ENCODE results near the gene ACKR1. TPM values are rescaled to one million over a fixed set of nuclear protein-coding genes. Genes with fewer than 3 reads are reported as not detected.

ACKR1 gene
- total and polyA plus RNA-seq, 7 donors = 3.2 to 74.9 (median 33.5) TPM

- intact Hi-C loops (cut with DNase I) = no loop called here
- no peaks in the 10 kb centered on the region for H3K36me3 ChIP-seq
- DNase-seq = no peak
Observed at GRCh38 chr1:159208175-159208825, 3.6 kb downstream of the ACKR1 start.

GRCh38 chr1:159209061-159209460, 4.4 kb downstream of the ACKR1 start:
- Histone ChIP-seq H3K4me3 (no peak overlapping the region), H3K27ac (no peak overlapping the region), H3K36me3 (no peaks in the 10 kb centered on the region), H3K4me1 (peaks cover 0 to 16% (median 4%) of the 10 kb centered on the region in 4 donors), H3K27me3 (peaks cover 0 to 49% (median 6%) of the 10 kb centered on the region in 3 donors), H3K9me3 (no peaks in the 10 kb centered on the region)
- no peak for DNase-seq
- TF ChIP-seq POLR2A (IDR thresholded peaks at IDR 0.05) (no peak), POLR2AphosphoS5 (IDR thresholded peaks at IDR 0.05) (no peak), CTCF (IDR thresholded peaks at IDR 0.05) (no peak), EP300 (IDR thresholded peaks at IDR 0.05) (no peak)
- 84 to 87% methylated on average over 7 of the region's 7 CpGs for WGBS, 2 donors
- intact Hi-C loops (cut with DNase I) = no loop called here

More at GRCh38 chr1:159208175-159208825, 3.6 kb downstream of the ACKR1 start:
- peaks cover 0 to 49% (median 6%) of the 10 kb centered on the region in 3 donors for H3K27me3 ChIP-seq
- H3K4me3 ChIP-seq = peak overlapping the region in 1 of 4 donors; percentile 1
- WGBS, 2 donors = 11 to 12% methylated on average over 7 of the region's 7 CpGs
- no peak overlapping the region for H3K27ac ChIP-seq
- H3K4me1 ChIP-seq = peaks cover 0 to 16% (median 4%) of the 10 kb centered on the region in 4 donors
- no peak for TF ChIP-seq POLR2AphosphoS5 (IDR thresholded peaks at IDR 0.05)
- no peak for TF ChIP-seq POLR2A (IDR thresholded peaks at IDR 0.05)
- no peak for TF ChIP-seq EP300 (IDR thresholded peaks at IDR 0.05)
- no peak for TF ChIP-seq CTCF (IDR thresholded peaks at IDR 0.05)
- H3K9me3 ChIP-seq = no peaks in the 10 kb centered on the region

- Histone ChIP-seq H3K27ac (peak overlapping the region in 1 of 4 donors; percentile 25), H3K4me1 (peaks cover 0 to 12% (median 4%) of the 10 kb centered on the region in 4 donors), H3K4me3 (no peak overlapping the region), H3K27me3 (peaks cover 0 to 56% (median 6%) of the 10 kb centered on the region in 3 donors), H3K36me3 (no peaks in the 10 kb centered on the region), H3K9me3 (no peaks in the 10 kb centered on the region)
- intact Hi-C loops (cut with DNase I) = no loop called here
- 37 to 39% methylated on average over 11 of the region's 11 CpGs for WGBS, 2 donors
- TF ChIP-seq EP300 (IDR thresholded peaks at IDR 0.05) = no peak
- peak in 3 of 4 experiments; percentile 46 to 76 (median 50) for TF ChIP-seq CTCF (IDR thresholded peaks at IDR 0.05)
- TF ChIP-seq POLR2AphosphoS5 (IDR thresholded peaks at IDR 0.05) = no peak
- TF ChIP-seq POLR2A (IDR thresholded peaks at IDR 0.05) = no peak
- no peak for DNase-seq
Observed at GRCh38 chr1:159211331-159212136, 6.9 kb downstream of the ACKR1 start.

GRCh38 chr1:159212596-159212995, 7.9 kb downstream of the ACKR1 start:
- Histone ChIP-seq H3K9me3 (no peaks in the 10 kb centered on the region), H3K36me3 (no peaks in the 10 kb centered on the region), H3K4me1 (peaks cover 0 to 9% (median 4%) of the 10 kb centered on the region in 4 donors), H3K4me3 (no peak overlapping the region), H3K27me3 (peaks cover 0 to 55% (median 6%) of the 10 kb centered on the region in 3 donors), H3K27ac (no peak overlapping the region)
- intact Hi-C loops (cut with DNase I) = no loop called here
- no peak for DNase-seq
- TF ChIP-seq EP300 (IDR thresholded peaks at IDR 0.05) (no peak), CTCF (IDR thresholded peaks at IDR 0.05) (no peak), POLR2A (IDR thresholded peaks at IDR 0.05) (no peak), POLR2AphosphoS5 (IDR thresholded peaks at IDR 0.05) (no peak)
- 74 to 81% methylated on average over 4 of the region's 4 CpGs for WGBS, 2 donors

Data from sigmoid colon (tissue), 7 donors.